Measurements from ENCODE around the gene SMARCA4.
"Not testable (repeated sequence)": the region's sequence is repeated elsewhere in the genome, so short reads cannot be mapped to it uniquely, and the experiment has no call there.

SMARCA4 gene

DNA sequence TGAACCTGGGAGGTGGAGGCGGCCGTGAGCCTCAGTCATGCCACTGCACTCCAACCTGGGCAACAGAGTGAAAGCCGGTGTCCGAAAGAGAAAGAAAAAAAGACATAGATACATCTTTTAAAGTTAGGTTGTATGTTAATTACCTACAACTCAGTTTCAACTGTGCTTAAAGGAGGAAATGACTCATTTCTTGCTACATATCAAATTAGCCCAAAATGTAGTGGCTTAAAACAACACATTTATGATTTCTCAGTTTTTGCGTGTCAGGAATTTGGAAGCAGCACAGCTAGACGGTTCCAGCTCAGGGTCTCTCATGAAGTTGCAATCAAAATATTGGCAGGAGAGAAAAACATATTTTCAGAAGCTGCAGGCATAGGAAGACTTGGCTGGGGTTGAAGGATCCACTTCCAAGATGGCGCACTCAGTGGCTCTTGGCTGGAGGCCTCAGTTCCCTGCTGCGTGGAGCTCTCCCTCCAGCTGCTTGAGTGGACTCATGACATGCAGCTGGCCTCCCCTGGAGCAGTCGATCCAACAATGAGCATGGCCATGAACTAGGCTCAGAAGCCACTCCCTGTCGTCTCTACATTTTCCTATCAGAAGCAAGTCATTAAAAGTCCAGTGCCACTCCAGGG lies 135.5 kb downstream of the SMARCA4 start:
- peak; percentile 65 for DNase-seq (ENCODE audit: low spot score)
- TF ChIP-seq, protein P1, sequence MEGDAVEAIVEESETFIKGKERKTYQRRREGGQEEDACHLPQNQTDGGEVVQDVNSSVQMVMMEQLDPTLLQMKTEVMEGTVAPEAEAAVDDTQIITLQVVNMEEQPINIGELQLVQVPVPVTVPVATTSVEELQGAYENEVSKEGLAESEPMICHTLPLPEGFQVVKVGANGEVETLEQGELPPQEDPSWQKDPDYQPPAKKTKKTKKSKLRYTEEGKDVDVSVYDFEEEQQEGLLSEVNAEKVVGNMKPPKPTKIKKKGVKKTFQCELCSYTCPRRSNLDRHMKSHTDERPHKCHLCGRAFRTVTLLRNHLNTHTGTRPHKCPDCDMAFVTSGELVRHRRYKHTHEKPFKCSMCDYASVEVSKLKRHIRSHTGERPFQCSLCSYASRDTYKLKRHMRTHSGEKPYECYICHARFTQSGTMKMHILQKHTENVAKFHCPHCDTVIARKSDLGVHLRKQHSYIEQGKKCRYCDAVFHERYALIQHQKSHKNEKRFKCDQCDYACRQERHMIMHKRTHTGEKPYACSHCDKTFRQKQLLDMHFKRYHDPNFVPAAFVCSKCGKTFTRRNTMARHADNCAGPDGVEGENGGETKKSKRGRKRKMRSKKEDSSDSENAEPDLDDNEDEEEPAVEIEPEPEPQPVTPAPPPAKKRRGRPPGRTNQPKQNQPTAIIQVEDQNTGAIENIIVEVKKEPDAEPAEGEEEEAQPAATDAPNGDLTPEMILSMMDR (IDR thresholded peaks at IDR 0.05; ENCODE audit: extremely low read depth, missing control alignments): no peak

DNA sequence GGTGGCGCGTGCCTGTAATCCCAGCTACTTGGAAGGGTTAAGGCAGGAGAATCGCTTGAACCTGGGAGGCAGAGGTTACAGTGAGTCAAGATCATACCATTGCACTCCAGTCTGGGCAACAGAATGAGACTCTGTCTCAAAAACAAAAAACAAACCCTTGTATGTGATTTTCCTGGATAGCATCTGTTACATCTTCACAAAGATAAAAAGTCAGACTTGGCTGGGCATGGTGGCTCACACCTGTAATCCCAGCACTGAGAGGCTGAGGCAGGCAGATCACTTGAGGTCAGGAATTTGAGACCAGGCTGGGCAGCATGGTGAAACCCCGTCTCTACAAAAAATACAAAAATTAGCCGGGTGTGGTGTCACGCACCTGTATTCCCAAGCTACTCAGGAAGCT lies 136.5 kb downstream of the SMARCA4 start:
- DNase-seq (ENCODE audit: low spot score): not testable (repeated sequence)

DNA sequence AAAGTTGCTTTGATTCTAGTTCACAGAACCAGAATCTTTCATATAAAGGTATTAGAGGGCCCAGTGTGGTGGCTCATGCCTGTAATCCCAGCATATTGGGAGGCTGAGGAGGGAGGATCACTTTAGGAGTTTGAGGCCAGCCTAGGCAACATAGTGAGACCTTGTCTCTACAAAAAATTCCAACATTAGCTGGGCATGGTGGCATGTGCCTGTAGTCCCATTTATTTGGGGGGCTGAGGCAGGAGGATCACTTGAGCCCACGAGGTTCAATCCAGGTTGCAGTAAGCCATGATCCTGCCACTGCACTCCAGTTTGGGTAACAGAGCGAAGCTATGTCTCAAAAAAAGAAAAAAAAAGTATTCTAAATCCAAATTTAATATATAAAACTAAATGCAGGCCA lies 137.5 kb downstream of the SMARCA4 start:
- TF ChIP-seq, protein P1 (IDR thresholded peaks at IDR 0.05; ENCODE audit: extremely low read depth, missing control alignments): no peak
- no peak for DNase-seq (ENCODE audit: low spot score)

DNA sequence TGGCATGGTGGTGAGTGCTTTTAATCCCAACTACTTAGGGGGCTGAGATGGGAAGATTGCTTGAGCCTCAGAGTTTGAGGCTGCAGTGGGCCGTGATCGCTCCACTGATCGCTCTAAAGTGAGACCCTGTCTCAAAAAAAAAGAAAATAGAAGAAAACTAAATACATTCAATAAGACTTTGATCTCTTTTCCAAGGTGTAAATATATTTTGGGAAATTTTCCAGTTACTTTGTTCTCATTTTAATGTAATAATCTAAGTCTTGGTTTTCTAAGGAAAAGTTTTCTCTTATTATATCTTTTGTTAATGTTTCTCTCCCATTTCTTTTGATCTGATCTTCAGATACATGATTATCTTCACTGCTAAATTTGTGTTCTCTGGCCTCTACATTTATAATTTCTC lies 138.0 kb downstream of the SMARCA4 start:
- TF ChIP-seq, protein P1 (IDR thresholded peaks at IDR 0.05; ENCODE audit: extremely low read depth, missing control alignments): no peak
- DNase-seq (ENCODE audit: low spot score): no peak

DNA sequence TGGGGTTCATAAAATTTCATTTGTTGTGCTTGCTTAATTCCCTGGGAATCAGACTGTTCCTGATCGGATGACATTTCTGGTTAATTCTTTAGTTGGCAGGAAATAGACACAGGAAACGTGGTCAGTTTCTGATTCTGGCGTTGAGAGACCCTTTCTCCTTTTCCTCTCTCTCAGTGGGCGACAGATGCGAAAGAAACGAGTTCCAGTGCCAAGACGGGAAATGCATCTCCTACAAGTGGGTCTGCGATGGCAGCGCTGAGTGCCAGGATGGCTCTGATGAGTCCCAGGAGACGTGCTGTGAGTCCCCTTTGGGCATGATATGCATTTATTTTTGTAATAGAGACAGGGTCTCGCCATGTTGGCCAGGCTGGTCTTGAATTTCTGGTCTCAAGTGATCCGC lies 139.2 kb downstream of the SMARCA4 start:
- TF ChIP-seq, protein P1 (IDR thresholded peaks at IDR 0.05; ENCODE audit: extremely low read depth, missing control alignments): no peak
- no peak for DNase-seq (ENCODE audit: low spot score)

DNA sequence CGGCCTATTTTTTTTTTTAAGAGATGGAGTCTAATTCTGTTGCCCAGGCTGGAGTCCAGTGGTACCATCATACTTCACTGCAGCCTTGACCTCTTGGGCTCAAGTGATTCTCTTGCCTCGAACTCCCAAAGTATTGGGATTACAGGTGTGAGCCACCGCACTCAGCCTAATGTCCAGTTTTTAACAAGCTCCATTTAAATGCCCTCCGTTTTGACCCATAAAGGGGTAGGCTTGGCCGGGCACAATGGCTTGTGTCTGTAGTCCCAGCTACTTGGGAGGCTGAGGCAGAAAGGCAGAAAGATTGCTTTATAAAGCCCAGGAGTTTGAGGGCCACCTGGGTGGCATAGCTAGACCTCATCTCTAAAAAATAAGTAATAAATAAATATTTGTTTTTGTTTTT lies 140.2 kb downstream of the SMARCA4 start:
- TF ChIP-seq, protein P1 (IDR thresholded peaks at IDR 0.05; ENCODE audit: extremely low read depth, missing control alignments): no peak

DNA sequence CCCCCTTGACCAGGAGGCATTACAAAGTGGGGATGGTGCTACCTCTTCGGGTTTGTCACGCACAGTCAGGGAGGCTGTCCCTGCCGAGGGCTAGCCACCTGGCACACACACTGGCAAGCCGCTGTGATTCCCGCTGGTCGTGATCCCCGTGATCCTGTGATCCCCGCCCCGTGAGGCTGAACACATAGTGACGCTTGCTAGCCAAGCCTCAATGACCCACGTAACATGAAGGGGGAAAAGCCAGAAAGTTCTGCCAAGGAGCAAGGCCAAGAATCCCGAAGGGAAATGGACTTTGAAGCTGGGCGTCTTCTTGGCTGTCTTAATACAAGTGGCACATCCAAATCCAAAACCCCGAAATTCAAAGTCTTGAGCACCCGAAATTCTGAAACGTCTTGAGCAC lies 142.1 kb downstream of the SMARCA4 start:
- no peak for DNase-seq (ENCODE audit: low spot score)
- TF ChIP-seq, protein P1 (IDR thresholded peaks at IDR 0.05; ENCODE audit: extremely low read depth, missing control alignments): no peak

More for the DNA sequence above, 140.2 kb downstream of the SMARCA4 start:
- no peak for DNase-seq (ENCODE audit: low spot score)

DNA sequence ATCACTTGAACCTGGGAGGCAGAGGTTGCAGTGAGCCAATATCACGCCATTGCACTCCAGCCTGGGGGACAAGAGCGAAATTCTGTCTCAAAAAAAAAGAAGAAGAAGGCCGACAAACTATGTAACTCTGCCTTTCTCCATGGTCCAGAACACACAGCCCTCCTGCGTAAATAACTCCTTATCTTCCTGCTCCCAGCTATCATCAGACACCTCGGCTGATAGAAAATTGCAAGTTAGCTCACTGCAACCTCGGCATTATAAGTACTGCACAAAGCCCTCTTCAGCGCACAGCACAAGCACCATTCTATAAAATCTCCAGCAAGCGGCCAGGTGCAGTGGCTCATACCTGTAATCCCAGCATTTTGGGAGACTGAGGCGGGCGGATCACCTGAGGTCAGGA lies 142.8 kb downstream of the SMARCA4 start:
- DNase-seq (ENCODE audit: low spot score): not testable (repeated sequence)
